H9 (cell line): ENCODE measurements around the gene CORO2B. TPM values are rescaled to one million over a fixed set of nuclear protein-coding genes. Genes with fewer than 3 reads are reported as not detected.
"Not testable (repeated sequence)": the region's sequence is repeated elsewhere in the genome, so short reads cannot be mapped to it uniquely, and the experiment has no call there.

Source experiments
- DNase-seq: peaks from one replicate; pipeline ENCODE4 v3.0.0-alpha.2; 2017
- H2AFZ ChIP-seq: one replicate; pipeline ENCODE4 v1.6.1; 2013; ENCODE audit warnings: mild to moderate bottlenecking, low read length, control low read depth, moderate library complexity
- H2AK5ac ChIP-seq: 2 replicates; pipeline ENCODE4 v1.6.1; 2013; ENCODE audit warnings: low read length, control low read depth, mixed read lengths; ENCODE audit not compliant: insufficient read length
- H2BK120ac ChIP-seq: one replicate; pipeline ENCODE4 v1.6.1; 2013; ENCODE audit warnings: low read depth, mild to moderate bottlenecking, low read length, control low read depth, inconsistent platforms; ENCODE audit not compliant: poor library complexity, severe bottlenecking
- H2BK12ac ChIP-seq: 2 replicates; pipeline ENCODE4 v1.6.1; 2013; ENCODE audit warnings: low read length, control low read depth, mixed read lengths, low read depth; ENCODE audit not compliant: insufficient read length
- H2BK15ac ChIP-seq: 2 replicates; pipeline ENCODE4 v1.6.1; 2013; ENCODE audit warnings: low read depth, low read length, control low read depth
- H2BK20ac ChIP-seq: one replicate; pipeline ENCODE4 v1.6.1; 2013; ENCODE audit warnings: low read depth, mild to moderate bottlenecking, low read length, control low read depth, inconsistent platforms; ENCODE audit not compliant: poor library complexity, severe bottlenecking
- H2BK5ac ChIP-seq: 2 replicates; pipeline ENCODE4 v1.6.1; 2013; ENCODE audit warnings: low read length, control low read depth, mixed read lengths; ENCODE audit not compliant: insufficient read length
- H3K14ac ChIP-seq: 2 replicates; pipeline ENCODE4 v1.6.1; 2013; ENCODE audit warnings: low read length, control low read depth; ENCODE audit not compliant: insufficient read depth
- H3K18ac ChIP-seq: 2 replicates; pipeline ENCODE4 v1.6.1; 2013; ENCODE audit warnings: low read depth, mild to moderate bottlenecking, mixed read lengths, low read length, control low read depth; ENCODE audit not compliant: insufficient read length
- H3K23ac ChIP-seq: 2 replicates; pipeline ENCODE4 v1.6.1; 2013; ENCODE audit warnings: low read length, control low read depth, mixed read lengths, low read depth; ENCODE audit not compliant: insufficient read length
- H3K23me2 ChIP-seq: 2 replicates; pipeline ENCODE4 v1.6.1; 2013; ENCODE audit warnings: low read depth, mild to moderate bottlenecking, mixed read lengths, low read length, control low read depth; ENCODE audit not compliant: insufficient read length, poor library complexity, severe bottlenecking
- H3K27ac ChIP-seq: 2 replicates; pipeline ENCODE4 v1.5.1; 2013; ENCODE audit warnings: low read length, control low read depth, mixed read lengths, low read depth; ENCODE audit not compliant: insufficient read length
- H3K27me3 ChIP-seq: 2 replicates; pipeline ENCODE4 v1.6.1; 2013; ENCODE audit warnings: low read length, control low read depth, inconsistent platforms; ENCODE audit not compliant: insufficient read depth
- H3K4ac ChIP-seq: 2 replicates; pipeline ENCODE4 v1.6.1; 2013; ENCODE audit warnings: low read depth, mild to moderate bottlenecking, control low read depth, inconsistent platforms, low read length, moderate library complexity
- H3K4me1 ChIP-seq: 2 replicates; pipeline ENCODE4 v1.6.1; 2013; ENCODE audit warnings: low read length, control low read depth, inconsistent platforms; ENCODE audit not compliant: insufficient read depth
- H3K4me2 ChIP-seq: 2 replicates; pipeline ENCODE4 v1.6.1; 2013; ENCODE audit warnings: low read length, control low read depth, mixed read lengths; ENCODE audit not compliant: insufficient read length, insufficient read depth
- H3K56ac ChIP-seq: 2 replicates; pipeline ENCODE4 v1.6.1; 2013; ENCODE audit warnings: low read depth, mild to moderate bottlenecking, mixed read lengths, low read length, control low read depth; ENCODE audit not compliant: insufficient read length
- H3K79me1 ChIP-seq: 2 replicates; pipeline ENCODE4 v1.6.1; 2013; ENCODE audit warnings: low read depth, mild to moderate bottlenecking, moderate library complexity, low read length, control low read depth, inconsistent platforms; ENCODE audit not compliant: insufficient read depth, poor library complexity, severe bottlenecking
- H3K79me2 ChIP-seq: 2 replicates; pipeline ENCODE4 v1.6.1; 2013; ENCODE audit warnings: low read length, control low read depth, inconsistent platforms; ENCODE audit not compliant: insufficient read depth
- H3K9ac ChIP-seq: 2 replicates; pipeline ENCODE4 v1.6.1; 2013; ENCODE audit warnings: low read length, control low read depth, mixed read lengths; ENCODE audit not compliant: insufficient read length; ENCODE audit errors: extremely low read depth
- H3K9me3 ChIP-seq: one replicate; pipeline ENCODE4 v1.6.1; 2013; ENCODE audit warnings: low read depth, low read length, inconsistent platforms; ENCODE audit not compliant: control insufficient read depth
- H3T11ph ChIP-seq: one replicate; pipeline ENCODE4 v1.6.1; 2013; ENCODE audit warnings: mild to moderate bottlenecking, low read length, control low read depth, inconsistent platforms
- H4K20me1 ChIP-seq: one replicate; pipeline ENCODE4 v1.6.1; 2013; ENCODE audit not compliant: control insufficient read depth, insufficient read length, insufficient read depth
- H4K5ac ChIP-seq: 2 replicates; pipeline ENCODE4 v1.6.1; 2013; ENCODE audit warnings: low read depth, mild to moderate bottlenecking, mixed read lengths, low read length, control low read depth; ENCODE audit not compliant: insufficient read length
- H4K8ac ChIP-seq: replicated peaks from 2 replicates; pipeline ENCODE4 v1.6.1; 2013; ENCODE audit warnings: low read length, control low read depth, mixed read lengths, low read depth; ENCODE audit not compliant: insufficient read length
- H4K91ac ChIP-seq: 2 replicates; pipeline ENCODE4 v1.6.1; 2013; ENCODE audit warnings: low read depth, mild to moderate bottlenecking, moderate library complexity, mixed read lengths, low read length, control low read depth; ENCODE audit not compliant: insufficient read length
- H3K27ac Mint-ChIP-seq, 3 experiments: 2 replicates in 2 of 3; 3 replicates in 1 of 3; pipeline ENCODE4 v1.8.0; 2020 to 2021; ENCODE audit warnings: mixed read lengths in 3 of 3, mild to moderate bottlenecking in 1 of 3, moderate library complexity in 1 of 3
- H3K27me3 Mint-ChIP-seq: 2 replicates; pipeline ENCODE4 v1.8.0; 2021; ENCODE audit warnings: low read depth, mild to moderate bottlenecking, moderate library complexity, mixed read lengths
- H3K36me3 Mint-ChIP-seq, 3 experiments: 2 replicates in 2 of 3; 3 replicates in 1 of 3; pipeline ENCODE4 v1.8.0; 2020 to 2021; ENCODE audit warnings: low read depth in 3 of 3, mixed read lengths in 3 of 3; ENCODE audit not compliant: insufficient read depth in 1 of 3
- H3K4me1 Mint-ChIP-seq, 2 experiments: 2 replicates each; pipeline ENCODE4 v1.8.0; 2020; ENCODE audit warnings: mixed read lengths in 2 of 2
- H3K4me3 Mint-ChIP-seq, 2 experiments: 2 replicates in 1 of 2; 3 replicates in 1 of 2; pipeline ENCODE4 v1.8.0; 2020 to 2021; ENCODE audit warnings: mild to moderate bottlenecking in 2 of 2, mixed read lengths in 2 of 2, moderate library complexity in 1 of 2
- H3K9me3 Mint-ChIP-seq, 2 experiments: 2 replicates in 1 of 2; 3 replicates in 1 of 2; pipeline ENCODE4 v1.8.0; 2020; ENCODE audit warnings: mild to moderate bottlenecking in 2 of 2, mixed read lengths in 2 of 2, moderate library complexity in 1 of 2
- WGBS: extraction: QIAGEN DNeasy Blood & Tissue Kit; methylation state at CpG from one replicate; pipeline ENCODE4 v1.1.7; 2013; ENCODE audit warnings: missing lambda C conversion rate, low lambda C conversion rate, mixed read lengths; ENCODE audit not compliant: insufficient read length; ENCODE audit errors: extremely low coverage; 5-methylcytosine and 5-hydroxymethylcytosine counted together
- total RNA-seq: library from RNA; stranded (reverse); gene quantifications from 2 replicates; pipeline ENCODE4 v1.2.1, GENCODE V29; 2021
- TF ChIP-seq, protein P1 (sequence below): fragments of 200-600 bp; sonication (generic); conservative IDR thresholded peaks from 3 replicates; pipeline ENCODE4 v1.8.0; 2021; ENCODE audit warnings: antibody characterized with exemption, mild to moderate bottlenecking

The CORO2B gene
- total RNA-seq, 1 experiment from 2014 or later, result 3.1 TPM

GRCh38 chr15:68755731-68756130 is 176.9 kb downstream of the CORO2B start:
- H4K8ac ChIP-seq, result no peak overlapping the region
- no peak overlapping the region for H2BK120ac ChIP-seq
- H3K4me2 ChIP-seq, result no peak overlapping the region
- H4K91ac ChIP-seq, result no peak overlapping the region
- no peak overlapping the region for H3K27ac Mint-ChIP-seq
- WGBS, result no CpG with 5 or more reads among the region's 2 CpGs
- no peak overlapping the region for H3K4ac ChIP-seq
- H3K18ac ChIP-seq, result no peak overlapping the region
- H3K9ac ChIP-seq, result no peak overlapping the region
- no peaks in the 10 kb centered on the region for H3K23me2 ChIP-seq
- H3K9me3 Mint-ChIP-seq, result no peaks in the 10 kb centered on the region
- H3T11ph ChIP-seq, result no peak overlapping the region
- no peaks in the 10 kb centered on the region for H3K4me1 ChIP-seq
- no peak overlapping the region for H2BK12ac ChIP-seq
- no peak overlapping the region for H3K27ac ChIP-seq
- no peak overlapping the region for H2AK5ac ChIP-seq
- no peaks in the 10 kb centered on the region for H3K4me1 Mint-ChIP-seq
- H4K20me1 ChIP-seq, result no peaks in the 10 kb centered on the region
- H3K27me3 Mint-ChIP-seq, result no peaks in the 10 kb centered on the region; the same call in none of the 2 replicates
- no peak overlapping the region for H3K56ac ChIP-seq
- H3K27me3 ChIP-seq, result no peaks in the 10 kb centered on the region
- no peaks in the 10 kb centered on the region for H3K79me2 ChIP-seq
- H3K14ac ChIP-seq, result no peak overlapping the region
- H3K4me3 Mint-ChIP-seq, result no peak overlapping the region
- H3K9me3 ChIP-seq, result no peaks in the 10 kb centered on the region
- TF ChIP-seq, protein P1, sequence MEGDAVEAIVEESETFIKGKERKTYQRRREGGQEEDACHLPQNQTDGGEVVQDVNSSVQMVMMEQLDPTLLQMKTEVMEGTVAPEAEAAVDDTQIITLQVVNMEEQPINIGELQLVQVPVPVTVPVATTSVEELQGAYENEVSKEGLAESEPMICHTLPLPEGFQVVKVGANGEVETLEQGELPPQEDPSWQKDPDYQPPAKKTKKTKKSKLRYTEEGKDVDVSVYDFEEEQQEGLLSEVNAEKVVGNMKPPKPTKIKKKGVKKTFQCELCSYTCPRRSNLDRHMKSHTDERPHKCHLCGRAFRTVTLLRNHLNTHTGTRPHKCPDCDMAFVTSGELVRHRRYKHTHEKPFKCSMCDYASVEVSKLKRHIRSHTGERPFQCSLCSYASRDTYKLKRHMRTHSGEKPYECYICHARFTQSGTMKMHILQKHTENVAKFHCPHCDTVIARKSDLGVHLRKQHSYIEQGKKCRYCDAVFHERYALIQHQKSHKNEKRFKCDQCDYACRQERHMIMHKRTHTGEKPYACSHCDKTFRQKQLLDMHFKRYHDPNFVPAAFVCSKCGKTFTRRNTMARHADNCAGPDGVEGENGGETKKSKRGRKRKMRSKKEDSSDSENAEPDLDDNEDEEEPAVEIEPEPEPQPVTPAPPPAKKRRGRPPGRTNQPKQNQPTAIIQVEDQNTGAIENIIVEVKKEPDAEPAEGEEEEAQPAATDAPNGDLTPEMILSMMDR, result no peak
- H2AFZ ChIP-seq, result no peak overlapping the region
- H4K5ac ChIP-seq, result no peak overlapping the region
- no peaks in the 10 kb centered on the region for H3K79me1 ChIP-seq
- H3K36me3 Mint-ChIP-seq, result no peaks in the 10 kb centered on the region
- no peak for DNase-seq
- no peak overlapping the region for H3K23ac ChIP-seq
- no peak overlapping the region for H2BK20ac ChIP-seq
- H2BK5ac ChIP-seq, result no peak overlapping the region
- no peak overlapping the region for H2BK15ac ChIP-seq

- not testable (repeated sequence) for H3K18ac ChIP-seq, H3K56ac ChIP-seq, H2BK5ac ChIP-seq, H2AFZ ChIP-seq, H3K27me3 ChIP-seq, H2BK15ac ChIP-seq, H3K4me3 Mint-ChIP-seq, H2AK5ac ChIP-seq, H4K20me1 ChIP-seq, DNase-seq, H3K4ac ChIP-seq, H4K8ac ChIP-seq, H3K27ac Mint-ChIP-seq, H3K79me2 ChIP-seq, H2BK120ac ChIP-seq, H3K23ac ChIP-seq, H3K4me1 ChIP-seq, H3K9me3 Mint-ChIP-seq, H3K9ac ChIP-seq, H3K14ac ChIP-seq, H2BK12ac ChIP-seq, H4K5ac ChIP-seq, H3K79me1 ChIP-seq, H3K27me3 Mint-ChIP-seq, H4K91ac ChIP-seq, H3K36me3 Mint-ChIP-seq, H3T11ph ChIP-seq, H2BK20ac ChIP-seq, H3K9me3 ChIP-seq, H3K23me2 ChIP-seq, H3K4me1 Mint-ChIP-seq, H3K4me2 ChIP-seq, H3K27ac ChIP-seq
- no CpG with 5 or more reads among the region's 1 CpG for WGBS
These were observed 181.3 kb downstream of the CORO2B start for GRCh38 chr15:68759982-68760579.
